ENCODE data around the gene CCDC201. TPM values are rescaled to one million over a fixed set of nuclear protein-coding genes. Genes with fewer than 3 reads are reported as not detected.

The CCDC201 gene
- total RNA-seq, 1 donor from 2014 or later = not detected

DNA sequence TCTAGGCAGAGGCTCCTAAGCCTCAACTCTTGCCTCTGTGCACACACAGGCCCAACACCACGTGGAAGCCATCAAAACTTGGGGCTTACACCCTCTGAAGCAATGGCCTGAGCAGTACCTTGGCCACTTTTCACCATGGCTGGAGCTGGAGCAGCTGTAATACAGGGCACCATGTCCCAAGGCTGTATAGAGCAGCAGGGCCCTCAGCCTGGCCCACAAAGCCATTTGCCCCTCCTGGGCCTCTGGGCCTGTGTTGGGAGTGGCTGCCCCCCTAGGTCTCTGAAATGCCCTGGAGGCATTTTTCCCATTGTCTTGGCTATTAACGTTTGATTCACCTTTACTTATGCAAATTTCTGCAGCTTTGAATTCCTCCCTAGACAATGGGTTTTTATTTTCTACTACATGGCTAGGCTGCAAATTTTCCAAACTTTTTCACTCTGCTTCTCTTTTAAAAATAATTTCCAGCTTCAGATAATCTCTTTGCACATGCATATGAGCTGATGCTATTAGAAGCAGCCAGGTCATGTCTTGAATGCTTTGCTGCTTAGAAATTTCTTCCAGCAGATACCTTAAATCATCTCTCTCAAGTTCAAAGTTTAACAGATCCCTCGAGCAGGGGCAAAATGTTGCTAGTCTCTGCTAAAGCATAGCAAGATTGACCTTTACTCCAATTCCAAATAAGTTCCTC, 5.7 kb upstream of the CCDC201 start:
- no peak for DNase-seq (ENCODE audit: low spot score in 2 of 2)
- Histone ChIP-seq H3K27me3 (no peaks in the 10 kb centered on the region), H3K27ac (no peak overlapping the region), H3K4me1 (no peaks in the 10 kb centered on the region), H3K36me3 (no peaks in the 10 kb centered on the region), H3K9me3 (peaks cover 0 to 16% of the 10 kb centered on the region in 2 donors), H3K4me3 (no peak overlapping the region)
- intact Hi-C loops (cut with DNase I) = no loop called here
- TF ChIP-seq, protein P1, sequence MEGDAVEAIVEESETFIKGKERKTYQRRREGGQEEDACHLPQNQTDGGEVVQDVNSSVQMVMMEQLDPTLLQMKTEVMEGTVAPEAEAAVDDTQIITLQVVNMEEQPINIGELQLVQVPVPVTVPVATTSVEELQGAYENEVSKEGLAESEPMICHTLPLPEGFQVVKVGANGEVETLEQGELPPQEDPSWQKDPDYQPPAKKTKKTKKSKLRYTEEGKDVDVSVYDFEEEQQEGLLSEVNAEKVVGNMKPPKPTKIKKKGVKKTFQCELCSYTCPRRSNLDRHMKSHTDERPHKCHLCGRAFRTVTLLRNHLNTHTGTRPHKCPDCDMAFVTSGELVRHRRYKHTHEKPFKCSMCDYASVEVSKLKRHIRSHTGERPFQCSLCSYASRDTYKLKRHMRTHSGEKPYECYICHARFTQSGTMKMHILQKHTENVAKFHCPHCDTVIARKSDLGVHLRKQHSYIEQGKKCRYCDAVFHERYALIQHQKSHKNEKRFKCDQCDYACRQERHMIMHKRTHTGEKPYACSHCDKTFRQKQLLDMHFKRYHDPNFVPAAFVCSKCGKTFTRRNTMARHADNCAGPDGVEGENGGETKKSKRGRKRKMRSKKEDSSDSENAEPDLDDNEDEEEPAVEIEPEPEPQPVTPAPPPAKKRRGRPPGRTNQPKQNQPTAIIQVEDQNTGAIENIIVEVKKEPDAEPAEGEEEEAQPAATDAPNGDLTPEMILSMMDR (IDR thresholded peaks at IDR 0.05) = no peak

GRCh38 chr7:45876519-45876918, 3.6 kb upstream of the CCDC201 start:
- Histone ChIP-seq H3K36me3 (no peaks in the 10 kb centered on the region), H3K9me3 (peaks cover 0 to 16% of the 10 kb centered on the region in 2 donors), H3K4me3 (no peak overlapping the region), H3K27me3 (no peaks in the 10 kb centered on the region), H3K27ac (no peak overlapping the region), H3K4me1 (no peaks in the 10 kb centered on the region)
- intact Hi-C loops (cut with DNase I) = no loop called here
- TF ChIP-seq, protein P1 (IDR thresholded peaks at IDR 0.05) = no peak
- no peak for DNase-seq (ENCODE audit: low spot score in 2 of 2)

GRCh38 chr7:45874408-45875131, 1.7 kb upstream of the CCDC201 start:
- H3K4me1 ChIP-seq = no peaks in the 10 kb centered on the region
- no peaks in the 10 kb centered on the region for H3K27me3 ChIP-seq
- intact Hi-C loops (cut with DNase I) = no loop called here
- H3K27ac ChIP-seq = no peak overlapping the region
- no peak for DNase-seq (ENCODE audit: low spot score in 2 of 2)
- TF ChIP-seq, protein P1 (IDR thresholded peaks at IDR 0.05) = no peak
- peaks cover 0 to 16% of the 10 kb centered on the region in 2 donors for H3K9me3 ChIP-seq
- no peaks in the 10 kb centered on the region for H3K36me3 ChIP-seq
- H3K4me3 ChIP-seq = no peak overlapping the region

DNA sequence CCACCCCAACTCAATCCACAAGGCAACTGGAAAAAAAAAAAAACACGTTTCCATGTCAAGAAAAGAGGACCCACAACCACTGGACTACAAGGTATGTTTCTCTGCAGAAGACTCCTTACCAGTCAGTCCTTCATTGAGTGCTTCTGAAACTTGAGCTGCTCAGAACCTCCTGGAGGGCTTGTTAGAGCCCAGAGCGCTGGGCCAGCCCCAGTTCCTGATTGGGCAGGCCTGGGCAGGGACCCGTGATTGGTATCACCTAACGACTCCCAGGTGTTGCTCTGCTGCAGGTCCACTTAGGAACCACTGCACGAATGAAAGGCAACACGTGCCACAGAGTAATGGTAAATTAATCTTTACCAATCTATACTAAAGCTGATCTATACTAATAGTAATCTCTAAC, 473 bp upstream of the CCDC201 start:
- no peaks in the 10 kb centered on the region for H3K36me3 ChIP-seq
- intact Hi-C loops (cut with DNase I) = no loop called here
- peaks cover 0 to 7% of the 10 kb centered on the region in 2 donors for H3K9me3 ChIP-seq
- no peak for DNase-seq (ENCODE audit: low spot score in 2 of 2)
- no peak overlapping the region for H3K4me3 ChIP-seq
- H3K27ac ChIP-seq = no peak overlapping the region
- no peaks in the 10 kb centered on the region for H3K4me1 ChIP-seq
- TF ChIP-seq, protein P1 (IDR thresholded peaks at IDR 0.05) = no peak
- H3K27me3 ChIP-seq = no peaks in the 10 kb centered on the region

- intact Hi-C loops (cut with DNase I) = no loop called here
- Histone ChIP-seq H3K4me1 (no peaks in the 10 kb centered on the region), H3K27me3 (no peaks in the 10 kb centered on the region), H3K27ac (no peak overlapping the region), H3K9me3 (no peaks in the 10 kb centered on the region), H3K4me3 (no peak overlapping the region), H3K36me3 (no peaks in the 10 kb centered on the region)
- DNase-seq (ENCODE audit: low spot score in 2 of 2) = no peak
- TF ChIP-seq, protein P1 (IDR thresholded peaks at IDR 0.05) = no peak
These were observed 507 bp downstream of the CCDC201 start for GRCh38 chr7:45872116-45873034.
